Breast epithelium (tissue), 4 donors: ENCODE results near the gene CD163. TPM values are rescaled to one million over a fixed set of nuclear protein-coding genes. Genes with fewer than 3 reads are reported as not detected.

Experiments used
- DNase-seq, 2 donors: peaks; one replicate each; pipeline ENCODE4 v3.0.0-alpha.2; 2019; ENCODE audit warnings: low spot score in 2 of 2
- H3K27ac ChIP-seq, 2 donors: fragments of 200-600 bp; sonication (generic) in 1 of 2; one replicate each; pipeline ENCODE4 v1.5.1; 2016 to 2019; ENCODE audit warnings: mild to moderate bottlenecking in 1 of 2
- H3K27me3 ChIP-seq, 2 donors: fragments of 200-600 bp; sonication (generic) in 1 of 2; one replicate each; pipeline versions ENCODE4 v1.5.1 to v1.6.0; 2017 to 2019; ENCODE audit warnings: control low read depth in 1 of 2, mild to moderate bottlenecking in 1 of 2
- H3K36me3 ChIP-seq: fragments of 200-600 bp; one replicate; pipeline ENCODE4 v1.5.1; 2019
- H3K4me1 ChIP-seq, 2 donors: fragments of 200-600 bp; sonication (generic); one replicate each; pipeline ENCODE4 v1.5.1; 2016 to 2019; ENCODE audit warnings: control low read depth in 1 of 2
- H3K4me3 ChIP-seq, 3 donors: fragments of 200-600 bp; sonication (generic); 1 replicate in 2 of 3; 2 replicates in 1 of 3; pipeline ENCODE4 v1.5.1; 2016 to 2019; ENCODE audit warnings: mild to moderate bottlenecking in 3 of 3, moderate library complexity in 2 of 3
- H3K9me3 ChIP-seq, 2 donors: fragments of 200-600 bp; sonication (generic) in 1 of 2; one replicate each; pipeline ENCODE4 v1.5.1; 2016 to 2019; ENCODE audit warnings: control low read depth in 1 of 2
- POLR2A ChIP-seq: fragments of 450-650 bp; IDR thresholded peaks from one replicate; pipeline ENCODE4 v1.6.1; 2016; ENCODE audit warnings: antibody characterized with exemption, mild to moderate bottlenecking, moderate library complexity
- POLR2AphosphoS5 ChIP-seq, 3 donors: sonication (generic); formaldehyde crosslinking; IDR thresholded peaks; one replicate each; pipeline ENCODE4 v1.6.1; 2017; ENCODE audit warnings: antibody characterized with exemption in 3 of 3
- intact Hi-C: fragments of 100-400 bp; cut with DNase I; formaldehyde crosslinking; loops from one replicate; pipeline ENCODE4 v1.15.1; 2023; ENCODE audit warnings: low total_unique reads
- total RNA-seq, 3 donors: library from RNA; depleted of rRNA; stranded (reverse); fragments of >200 nt; gene quantifications; one replicate each; pipeline ENCODE4 v1.1.0, GENCODE V29; 2016
- TF ChIP-seq, protein P1 (sequence below), 3 donors: fragments of 450-650 bp; IDR thresholded peaks; one replicate each; pipeline ENCODE4 v1.5.1; 2016 to 2017; ENCODE audit warnings: antibody characterized with exemption in 3 of 3, mild to moderate bottlenecking in 3 of 3, moderate library complexity in 3 of 3

The CD163 gene
- total RNA-seq, 3 donors from 2014 or later: 98.6 to 848 (median 125) TPM

GRCh38 chr12:7450667-7451066, 52.9 kb downstream of the CD163 start:
- TF ChIP-seq POLR2A (no peak), POLR2AphosphoS5 (IDR thresholded peaks at IDR 0.05) (no peak)
- TF ChIP-seq, protein P1, sequence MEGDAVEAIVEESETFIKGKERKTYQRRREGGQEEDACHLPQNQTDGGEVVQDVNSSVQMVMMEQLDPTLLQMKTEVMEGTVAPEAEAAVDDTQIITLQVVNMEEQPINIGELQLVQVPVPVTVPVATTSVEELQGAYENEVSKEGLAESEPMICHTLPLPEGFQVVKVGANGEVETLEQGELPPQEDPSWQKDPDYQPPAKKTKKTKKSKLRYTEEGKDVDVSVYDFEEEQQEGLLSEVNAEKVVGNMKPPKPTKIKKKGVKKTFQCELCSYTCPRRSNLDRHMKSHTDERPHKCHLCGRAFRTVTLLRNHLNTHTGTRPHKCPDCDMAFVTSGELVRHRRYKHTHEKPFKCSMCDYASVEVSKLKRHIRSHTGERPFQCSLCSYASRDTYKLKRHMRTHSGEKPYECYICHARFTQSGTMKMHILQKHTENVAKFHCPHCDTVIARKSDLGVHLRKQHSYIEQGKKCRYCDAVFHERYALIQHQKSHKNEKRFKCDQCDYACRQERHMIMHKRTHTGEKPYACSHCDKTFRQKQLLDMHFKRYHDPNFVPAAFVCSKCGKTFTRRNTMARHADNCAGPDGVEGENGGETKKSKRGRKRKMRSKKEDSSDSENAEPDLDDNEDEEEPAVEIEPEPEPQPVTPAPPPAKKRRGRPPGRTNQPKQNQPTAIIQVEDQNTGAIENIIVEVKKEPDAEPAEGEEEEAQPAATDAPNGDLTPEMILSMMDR (IDR thresholded peaks at IDR 0.05): no peak
- intact Hi-C loops: no loop called here
- no peaks in the 10 kb centered on the region for H3K27me3 ChIP-seq
- H3K4me1 ChIP-seq: no peaks in the 10 kb centered on the region
- H3K9me3 ChIP-seq: no peaks in the 10 kb centered on the region
- H3K27ac ChIP-seq: no peak overlapping the region
- H3K36me3 ChIP-seq: no peaks in the 10 kb centered on the region
- DNase-seq: no peak
- H3K4me3 ChIP-seq: no peak overlapping the region

GRCh38 chr12:7448099-7448498, 55.5 kb downstream of the CD163 start:
- Histone ChIP-seq H3K36me3 (no peaks in the 10 kb centered on the region), H3K9me3 (no peaks in the 10 kb centered on the region), H3K27ac (no peak overlapping the region), H3K27me3 (no peaks in the 10 kb centered on the region), H3K4me3 (no peak overlapping the region), H3K4me1 (no peaks in the 10 kb centered on the region)
- DNase-seq: no peak
- TF ChIP-seq, protein P1 (IDR thresholded peaks at IDR 0.05): no peak
- TF ChIP-seq POLR2AphosphoS5 (IDR thresholded peaks at IDR 0.05) (no peak), POLR2A (no peak)
- intact Hi-C loops: no loop called here

DNA sequence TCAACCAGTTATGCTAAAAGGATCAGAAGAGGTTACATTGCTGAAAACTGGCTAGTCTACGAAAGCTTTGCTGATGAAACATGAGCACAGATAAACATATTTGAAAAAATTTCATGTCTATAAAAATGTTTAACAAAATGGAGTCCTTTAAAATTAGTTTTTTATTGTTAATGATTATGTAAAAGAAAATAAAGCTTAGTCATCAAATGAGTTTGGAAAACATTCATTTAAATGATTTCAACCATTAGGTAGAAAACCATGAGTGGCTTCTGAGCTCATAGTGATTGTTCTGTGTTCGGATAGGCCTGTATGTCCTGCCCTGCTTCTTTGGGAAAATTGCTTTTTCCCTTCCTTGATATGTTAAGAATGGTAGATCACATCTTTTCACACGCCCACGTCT, 59.0 kb downstream of the CD163 start:
- Histone ChIP-seq H3K27ac (no peak overlapping the region), H3K4me1 (no peaks in the 10 kb centered on the region), H3K4me3 (no peak overlapping the region), H3K9me3 (no peaks in the 10 kb centered on the region), H3K27me3 (no peaks in the 10 kb centered on the region), H3K36me3 (no peaks in the 10 kb centered on the region)
- TF ChIP-seq POLR2A (no peak), POLR2AphosphoS5 (IDR thresholded peaks at IDR 0.05) (no peak)
- TF ChIP-seq, protein P1 (IDR thresholded peaks at IDR 0.05): no peak
- intact Hi-C loops: no loop called here
- DNase-seq: no peak

GRCh38 chr12:7444076-7444475, 59.5 kb downstream of the CD163 start, which contains the start of gene CD163L1:
CD163L1 (minus strand) TSS chr12:7444153; CDS start chr12:7444127, 26 bp downstream.
- Histone ChIP-seq H3K27me3 (no peaks in the 10 kb centered on the region), H3K27ac (no peak within 1 kb of the TSS)

GRCh38 chr12:7441216-7441615, 62.4 kb downstream of the CD163 start:
- Histone ChIP-seq H3K9me3 (peaks cover 0 to 9% of the 10 kb centered on the region in 2 donors), H3K4me3 (no peak overlapping the region), H3K27me3 (no peaks in the 10 kb centered on the region), H3K27ac (no peak overlapping the region), H3K4me1 (no peaks in the 10 kb centered on the region), H3K36me3 (no peaks in the 10 kb centered on the region)
- TF ChIP-seq POLR2AphosphoS5 (IDR thresholded peaks at IDR 0.05): no peak
- TF ChIP-seq, protein P1 (IDR thresholded peaks at IDR 0.05): no peak
- DNase-seq: no peak
- intact Hi-C loops: no loop called here

More at GRCh38 chr12:7444076-7444475, 59.5 kb downstream of the CD163 start, which contains the start of gene CD163L1:
- intact Hi-C loops: no loop called here
- H3K9me3 ChIP-seq: peaks cover 0 to 2% of the 10 kb centered on the region in 2 donors
- TF ChIP-seq POLR2AphosphoS5 (IDR thresholded peaks at IDR 0.05): no peak
- DNase-seq: no peak
- no peak within 1 kb of the TSS for H3K4me3 ChIP-seq
- no peaks in the 10 kb centered on the region for H3K4me1 ChIP-seq
- no peaks in the 10 kb centered on the region for H3K36me3 ChIP-seq
